SK-N-SH treated with all-trans-retinoic acid at 6 μM for 48 hours (cell line): ENCODE measurements around the gene ACP3.

Experiments used
- ESRRG ChIP-seq: fragments of 250-450 bp; sonication (Bioruptor Pico); IDR thresholded peaks from 2 replicates; pipeline ENCODE4 v1.6.1; 2021; ENCODE audit warnings: mild to moderate bottlenecking
- OSR1 ChIP-seq: fragments of 250-450 bp; sonication (Bioruptor Pico); IDR thresholded peaks from 2 replicates; pipeline ENCODE4 v1.8.0; 2022; ENCODE audit warnings: moderate library complexity, mild to moderate bottlenecking, inconsistent platforms
- RARB ChIP-seq: fragments of 250-450 bp; sonication (Bioruptor Pico); IDR thresholded peaks from 2 replicates; pipeline ENCODE4 v1.8.0; 2021; ENCODE audit warnings: mild to moderate bottlenecking, moderate library complexity
- ZNF70 ChIP-seq: fragments of 450-650 bp; formaldehyde crosslinking; IDR thresholded peaks from 2 replicates; pipeline ENCODE4 v1.5.0; 2020; ENCODE audit warnings: mild to moderate bottlenecking, moderate library complexity
- ZNF8 ChIP-seq: fragments of 450-650 bp; formaldehyde crosslinking; IDR thresholded peaks from 2 replicates; pipeline ENCODE4 v1.5.0; 2020; ENCODE audit warnings: mild to moderate bottlenecking, moderate library complexity
- TF ChIP-seq, protein P1 (sequence below): fragments of 250-450 bp; sonication (Bioruptor Pico); IDR thresholded peaks from 2 replicates; pipeline ENCODE4 v1.5.0; 2020; ENCODE audit warnings: mild to moderate bottlenecking, moderate library complexity
- TF ChIP-seq, protein P2 (sequence below): fragments of 250-450 bp; sonication (Bioruptor Pico); IDR thresholded peaks from 2 replicates; pipeline ENCODE4 v1.5.1; 2020; ENCODE audit warnings: low read depth, mild to moderate bottlenecking, moderate library complexity

DNA sequence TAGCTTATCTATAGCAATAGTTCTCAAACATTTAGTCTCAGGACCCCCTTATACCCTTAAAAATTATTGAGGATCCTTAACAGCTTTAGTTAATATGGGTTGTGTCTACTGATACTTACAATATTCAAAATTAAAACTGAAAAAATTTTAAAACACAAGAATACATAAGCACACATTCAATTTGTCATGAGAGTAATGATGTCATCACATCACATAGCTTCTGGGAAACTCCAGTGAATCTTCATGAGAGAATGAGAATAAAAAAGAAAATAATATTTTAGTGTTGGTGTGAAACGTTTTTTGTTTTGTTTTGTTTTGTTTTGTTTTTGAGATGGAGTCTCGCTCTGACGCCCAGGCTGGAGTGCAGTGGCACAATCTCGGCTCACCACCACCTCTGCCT is 25.2 kb upstream of the ACP3 start:
- no peak for TF ChIP-seq ESRRG
- TF ChIP-seq, protein P1, sequence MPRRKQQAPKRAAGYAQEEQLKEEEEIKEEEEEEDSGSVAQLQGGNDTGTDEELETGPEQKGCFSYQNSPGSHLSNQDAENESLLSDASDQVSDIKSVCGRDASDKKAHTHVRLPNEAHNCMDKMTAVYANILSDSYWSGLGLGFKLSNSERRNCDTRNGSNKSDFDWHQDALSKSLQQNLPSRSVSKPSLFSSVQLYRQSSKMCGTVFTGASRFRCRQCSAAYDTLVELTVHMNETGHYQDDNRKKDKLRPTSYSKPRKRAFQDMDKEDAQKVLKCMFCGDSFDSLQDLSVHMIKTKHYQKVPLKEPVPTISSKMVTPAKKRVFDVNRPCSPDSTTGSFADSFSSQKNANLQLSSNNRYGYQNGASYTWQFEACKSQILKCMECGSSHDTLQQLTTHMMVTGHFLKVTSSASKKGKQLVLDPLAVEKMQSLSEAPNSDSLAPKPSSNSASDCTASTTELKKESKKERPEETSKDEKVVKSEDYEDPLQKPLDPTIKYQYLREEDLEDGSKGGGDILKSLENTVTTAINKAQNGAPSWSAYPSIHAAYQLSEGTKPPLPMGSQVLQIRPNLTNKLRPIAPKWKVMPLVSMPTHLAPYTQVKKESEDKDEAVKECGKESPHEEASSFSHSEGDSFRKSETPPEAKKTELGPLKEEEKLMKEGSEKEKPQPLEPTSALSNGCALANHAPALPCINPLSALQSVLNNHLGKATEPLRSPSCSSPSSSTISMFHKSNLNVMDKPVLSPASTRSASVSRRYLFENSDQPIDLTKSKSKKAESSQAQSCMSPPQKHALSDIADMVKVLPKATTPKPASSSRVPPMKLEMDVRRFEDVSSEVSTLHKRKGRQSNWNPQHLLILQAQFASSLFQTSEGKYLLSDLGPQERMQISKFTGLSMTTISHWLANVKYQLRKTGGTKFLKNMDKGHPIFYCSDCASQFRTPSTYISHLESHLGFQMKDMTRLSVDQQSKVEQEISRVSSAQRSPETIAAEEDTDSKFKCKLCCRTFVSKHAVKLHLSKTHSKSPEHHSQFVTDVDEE (CRISPR knock-in tag): no peak
- no peak for TF ChIP-seq ZNF8 (CRISPR knock-in tag)
- no peak for TF ChIP-seq OSR1
- TF ChIP-seq, protein P2, sequence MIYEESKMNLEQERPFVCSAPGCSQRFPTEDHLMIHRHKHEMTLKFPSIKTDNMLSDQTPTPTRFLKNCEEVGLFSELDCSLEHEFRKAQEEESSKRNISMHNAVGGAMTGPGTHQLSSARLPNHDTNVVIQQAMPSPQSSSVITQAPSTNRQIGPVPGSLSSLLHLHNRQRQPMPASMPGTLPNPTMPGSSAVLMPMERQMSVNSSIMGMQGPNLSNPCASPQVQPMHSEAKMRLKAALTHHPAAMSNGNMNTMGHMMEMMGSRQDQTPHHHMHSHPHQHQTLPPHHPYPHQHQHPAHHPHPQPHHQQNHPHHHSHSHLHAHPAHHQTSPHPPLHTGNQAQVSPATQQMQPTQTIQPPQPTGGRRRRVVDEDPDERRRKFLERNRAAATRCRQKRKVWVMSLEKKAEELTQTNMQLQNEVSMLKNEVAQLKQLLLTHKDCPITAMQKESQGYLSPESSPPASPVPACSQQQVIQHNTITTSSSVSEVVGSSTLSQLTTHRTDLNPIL (CRISPR knock-in tag): no peak
- TF ChIP-seq RARB (CRISPR knock-in tag): no peak
- TF ChIP-seq ZNF70 (CRISPR knock-in tag): no peak
